ENCODE results near the gene RPL32. TPM values are rescaled to one million over a fixed set of nuclear protein-coding genes. Genes with fewer than 3 reads are reported as not detected.
"Not testable (repeated sequence)": the region's sequence is repeated elsewhere in the genome, so short reads cannot be mapped to it uniquely, and the experiment has no call there.

The RPL32 gene
- total RNA-seq, 4 donors from 2014 or later = 784 to 1,554 (median 1,100) TPM

- H3K36me3 ChIP-seq = no peaks in the 10 kb centered on the region
- H3K4me1 ChIP-seq = peaks cover 0 to 15% (median 11%) of the 10 kb centered on the region in 4 donors
- no peaks in the 10 kb centered on the region for H3K9me3 ChIP-seq
- no peaks in the 10 kb centered on the region for H3K27me3 ChIP-seq
- 82% methylated on average over 4 of the region's 4 CpGs for WGBS
- H3K4me3 ChIP-seq = no peak overlapping the region
- intact Hi-C loops (cut with DNase I) = no loop called here
- DNase-seq (ENCODE audit: extremely low spot score) = no peak
- TF ChIP-seq CTCF (IDR thresholded peaks at IDR 0.05) (no peak), EP300 (IDR thresholded peaks at IDR 0.05) (no peak), POLR2A (IDR thresholded peaks at IDR 0.05; ENCODE audit: low read depth) (no peak), POLR2AphosphoS5 (IDR thresholded peaks at IDR 0.05) (no peak)
- H3K27ac ChIP-seq (replicated peaks in 1 of 4) = no peak overlapping the region
These were observed 44.2 kb upstream of the RPL32 start for GRCh38 chr3:12885583-12885930.

GRCh38 chr3:12884790-12885582, 43.6 kb upstream of the RPL32 start:
- Histone ChIP-seq H3K36me3 (no peaks in the 10 kb centered on the region), H3K4me3 (no peak overlapping the region), H3K9me3 (no peaks in the 10 kb centered on the region), H3K27ac (replicated peaks in 1 of 4) (peak overlapping the region; percentile 70 to 80 (median 77)), H3K27me3 (no peaks in the 10 kb centered on the region), H3K4me1 (peaks cover 0 to 15% (median 11%) of the 10 kb centered on the region in 4 donors)
- DNase-seq (ENCODE audit: extremely low spot score) = no peak
- intact Hi-C loops (cut with DNase I) = no loop called here
- no peak for TF ChIP-seq CTCF (IDR thresholded peaks at IDR 0.05)
- TF ChIP-seq EP300 (IDR thresholded peaks at IDR 0.05) = no peak
- no peak for TF ChIP-seq POLR2AphosphoS5 (IDR thresholded peaks at IDR 0.05)
- no peak for TF ChIP-seq POLR2A (IDR thresholded peaks at IDR 0.05; ENCODE audit: low read depth)
- WGBS = 87% methylated on average over 20 of the region's 20 CpGs

- H3K4me3 ChIP-seq = no peak overlapping the region
- H3K9me3 ChIP-seq = no peaks in the 10 kb centered on the region
- no peaks in the 10 kb centered on the region for H3K27me3 ChIP-seq
- TF ChIP-seq POLR2AphosphoS5 (IDR thresholded peaks at IDR 0.05) (peak; percentile 55 to 85), POLR2A (IDR thresholded peaks at IDR 0.05; ENCODE audit: low read depth) (no peak), EP300 (IDR thresholded peaks at IDR 0.05) (no peak)
- H3K4me1 ChIP-seq = peaks cover 0 to 15% (median 11%) of the 10 kb centered on the region in 4 donors
- H3K27ac ChIP-seq (replicated peaks in 1 of 4) = peak overlapping the region; percentile 70 to 80 (median 77)
- WGBS = 51% methylated on average over 15 of the region's 15 CpGs
- no peaks in the 10 kb centered on the region for H3K36me3 ChIP-seq
- intact Hi-C loops (cut with DNase I) = no loop called here
- no peak for DNase-seq (ENCODE audit: extremely low spot score)
These were observed 42.9 kb upstream of the RPL32 start for GRCh38 chr3:12884186-12884680.

- H3K9me3 ChIP-seq = no peaks in the 10 kb centered on the region
- TF ChIP-seq CTCF (IDR thresholded peaks at IDR 0.05) = no peak
- TF ChIP-seq POLR2AphosphoS5 (IDR thresholded peaks at IDR 0.05) = no peak
- TF ChIP-seq EP300 (IDR thresholded peaks at IDR 0.05) = no peak
- TF ChIP-seq POLR2A (IDR thresholded peaks at IDR 0.05; ENCODE audit: low read depth) = no peak
- 95% methylated on average over 23 of the region's 62 CpGs for WGBS
- intact Hi-C loops (cut with DNase I) = no loop called here
- H3K36me3 ChIP-seq = no peaks in the 10 kb centered on the region
- DNase-seq (ENCODE audit: extremely low spot score) = no peak
- no peaks in the 10 kb centered on the region for H3K27me3 ChIP-seq
- peaks cover 0 to 15% (median 11%) of the 10 kb centered on the region in 4 donors for H3K4me1 ChIP-seq
- H3K4me3 ChIP-seq = no peak overlapping the region
- H3K27ac ChIP-seq (replicated peaks in 1 of 4) = no peak overlapping the region
These were observed 41.3 kb upstream of the RPL32 start for GRCh38 chr3:12882336-12883310.

GRCh38 chr3:12881858-12882257, 40.5 kb upstream of the RPL32 start:
- H3K9me3 ChIP-seq; H3K36me3 ChIP-seq; H3K27ac ChIP-seq (replicated peaks in 1 of 4); H3K4me3 ChIP-seq; H3K27me3 ChIP-seq; intact Hi-C loops (cut with DNase I); DNase-seq (ENCODE audit: extremely low spot score): not testable (repeated sequence)
- peaks cover 0 to 15% (median 12%) of the 10 kb centered on the region in 4 donors for H3K4me1 ChIP-seq
- 92% methylated on average over 12 of the region's 12 CpGs for WGBS

Measured in esophagus muscularis mucosa (tissue), 4 donors.